Measurements from ENCODE around the gene CCDC88B.
"Not testable (repeated sequence)": the region's sequence is repeated elsewhere in the genome, so short reads cannot be mapped to it uniquely, and the experiment has no call there.

Gene CCDC88B

DNA sequence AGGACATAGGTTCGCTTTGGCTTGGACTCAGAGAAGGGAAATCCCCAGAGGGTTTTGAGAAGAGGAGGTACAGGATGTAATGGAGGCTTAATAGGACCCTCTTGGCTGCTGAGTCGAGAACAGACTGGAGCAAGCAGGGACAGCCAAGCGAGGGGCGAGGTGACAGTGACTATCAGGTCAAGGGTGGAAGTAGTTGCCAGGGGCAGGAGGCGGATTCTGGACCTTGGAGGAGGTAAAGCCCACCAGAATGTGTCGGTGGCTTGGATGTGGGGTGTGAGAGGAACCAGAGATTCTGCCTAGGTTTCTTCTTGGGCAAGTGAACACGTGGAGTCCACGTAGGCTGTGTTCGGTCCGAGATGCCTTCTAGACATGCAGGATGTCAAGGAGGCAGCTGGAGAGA, 27.1 kb upstream of the CCDC88B start:
- peak overlapping the region in 2 of 3 experiments; percentile 6 to 94 for H3K27ac Mint-ChIP-seq
- H3K9me3 Mint-ChIP-seq = no peaks in the 10 kb centered on the region
- H3K36me3 Mint-ChIP-seq (ENCODE audit: low read depth) = peaks cover 16% of the 10 kb centered on the region
- H3K27me3 Mint-ChIP-seq (ENCODE audit: low read depth) = no peaks in the 10 kb centered on the region
- peaks cover 14% of the 10 kb centered on the region for H3K4me1 Mint-ChIP-seq
- H3K4me3 Mint-ChIP-seq = peak overlapping the region; percentile 52 to 76 (median 72)
- TF ChIP-seq CTCF (IDR thresholded peaks at IDR 0.05; ENCODE audit: unreplicated experiment in 3 of 3) = no peak

GRCh38 chr11:64313491-64314145, 26.4 kb upstream of the CCDC88B start:
- Mint-ChIP-seq H3K4me1 (peaks cover 14% of the 10 kb centered on the region), H3K9me3 (no peaks in the 10 kb centered on the region), H3K36me3 (ENCODE audit: low read depth) (peaks cover 16% of the 10 kb centered on the region)

DNA sequence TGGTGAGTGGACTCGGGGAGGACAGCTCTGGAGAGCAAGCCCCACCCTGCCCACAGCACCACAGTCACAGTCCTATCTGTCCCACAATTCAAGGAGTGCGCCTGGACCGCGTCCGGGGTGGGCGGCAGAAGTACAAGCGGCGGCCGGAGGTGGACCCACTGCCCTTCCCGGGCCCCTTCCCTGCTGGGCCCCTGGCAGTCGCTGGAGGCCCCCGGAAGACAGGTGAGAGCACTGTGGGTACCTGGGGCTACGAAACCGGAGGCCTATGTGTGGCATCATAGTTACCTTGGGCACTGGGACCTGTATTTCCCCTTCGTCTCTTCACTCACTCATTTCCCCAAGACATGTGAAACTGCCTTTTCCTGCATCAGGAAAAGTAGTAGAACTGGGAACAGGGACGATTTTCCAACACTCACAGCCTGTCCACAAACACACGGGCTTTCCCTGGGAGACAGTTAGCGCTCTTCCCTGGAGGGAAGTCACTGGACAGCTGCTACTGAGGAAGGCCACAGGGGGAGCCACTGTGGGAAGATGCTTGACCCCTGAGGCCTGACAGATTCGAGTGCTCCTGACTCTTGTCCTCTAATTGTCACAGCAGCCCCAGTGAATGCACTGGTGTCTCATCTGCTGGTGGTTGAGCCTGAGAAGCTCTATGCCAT, 25.7 kb upstream of the CCDC88B start:
- Mint-ChIP-seq H3K36me3 (ENCODE audit: low read depth) (peaks cover 16% of the 10 kb centered on the region), H3K9me3 (no peaks in the 10 kb centered on the region), H3K4me3 (peak overlapping the region; percentile 52 to 70 (median 59)), H3K27ac (peak overlapping the region in 2 of 3 experiments; percentile 51 to 63), H3K27me3 (ENCODE audit: low read depth) (no peaks in the 10 kb centered on the region), H3K4me1 (peaks cover 19% of the 10 kb centered on the region)
- TF ChIP-seq CTCF (IDR thresholded peaks at IDR 0.05; ENCODE audit: unreplicated experiment in 3 of 3) = peak in 2 of 3 experiments; percentile 5 to 10

More at GRCh38 chr11:64313491-64314145, 26.4 kb upstream of the CCDC88B start:
- Mint-ChIP-seq H3K27ac (peak overlapping the region in 2 of 3 experiments; percentile 6 to 94), H3K4me3 (peak overlapping the region; percentile 23 to 76 (median 72)), H3K27me3 (ENCODE audit: low read depth) (no peaks in the 10 kb centered on the region)
- TF ChIP-seq CTCF (IDR thresholded peaks at IDR 0.05; ENCODE audit: unreplicated experiment in 3 of 3) = no peak

DNA sequence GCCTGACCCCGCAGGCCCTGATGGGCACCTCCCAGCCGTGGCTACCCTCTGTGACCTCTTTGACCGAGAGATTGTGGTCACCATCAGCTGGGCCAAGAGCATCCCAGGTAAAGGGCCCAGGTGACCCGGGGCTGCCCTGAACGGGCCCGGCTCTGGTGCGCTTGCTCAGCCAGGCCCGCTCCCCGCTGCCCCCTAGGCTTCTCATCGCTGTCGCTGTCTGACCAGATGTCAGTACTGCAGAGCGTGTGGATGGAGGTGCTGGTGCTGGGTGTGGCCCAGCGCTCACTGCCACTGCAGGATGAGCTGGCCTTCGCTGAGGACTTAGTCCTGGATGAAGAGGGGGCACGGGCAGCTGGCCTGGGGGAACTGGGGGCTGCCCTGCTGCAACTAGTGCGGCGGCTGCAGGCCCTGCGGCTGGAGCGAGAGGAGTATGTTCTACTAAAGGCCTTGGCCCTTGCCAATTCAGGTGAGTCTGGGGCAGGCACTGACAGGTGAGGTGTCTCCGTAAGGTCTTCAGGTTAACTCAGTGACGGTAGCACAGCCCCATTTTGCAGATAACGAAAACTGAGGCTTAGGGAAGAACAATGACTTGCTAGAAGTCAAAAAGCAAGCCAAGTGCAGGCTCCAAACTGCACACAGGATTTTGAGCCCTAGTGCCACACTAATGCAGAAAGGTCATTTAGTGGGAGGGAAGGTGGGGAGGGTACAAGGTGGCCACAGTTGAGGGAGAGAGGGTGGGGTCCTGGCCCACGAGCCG, 25.0 kb upstream of the CCDC88B start:
- H3K36me3 Mint-ChIP-seq (ENCODE audit: low read depth) = peaks cover 16% of the 10 kb centered on the region
- H3K27ac Mint-ChIP-seq = no peak overlapping the region
- H3K9me3 Mint-ChIP-seq = no peaks in the 10 kb centered on the region
- peak overlapping the region; percentile 56 to 72 (median 70) for H3K4me3 Mint-ChIP-seq
- no peak for TF ChIP-seq CTCF (IDR thresholded peaks at IDR 0.05; ENCODE audit: unreplicated experiment in 3 of 3)
- H3K27me3 Mint-ChIP-seq (ENCODE audit: low read depth) = no peaks in the 10 kb centered on the region
- peaks cover 21% of the 10 kb centered on the region for H3K4me1 Mint-ChIP-seq

DNA sequence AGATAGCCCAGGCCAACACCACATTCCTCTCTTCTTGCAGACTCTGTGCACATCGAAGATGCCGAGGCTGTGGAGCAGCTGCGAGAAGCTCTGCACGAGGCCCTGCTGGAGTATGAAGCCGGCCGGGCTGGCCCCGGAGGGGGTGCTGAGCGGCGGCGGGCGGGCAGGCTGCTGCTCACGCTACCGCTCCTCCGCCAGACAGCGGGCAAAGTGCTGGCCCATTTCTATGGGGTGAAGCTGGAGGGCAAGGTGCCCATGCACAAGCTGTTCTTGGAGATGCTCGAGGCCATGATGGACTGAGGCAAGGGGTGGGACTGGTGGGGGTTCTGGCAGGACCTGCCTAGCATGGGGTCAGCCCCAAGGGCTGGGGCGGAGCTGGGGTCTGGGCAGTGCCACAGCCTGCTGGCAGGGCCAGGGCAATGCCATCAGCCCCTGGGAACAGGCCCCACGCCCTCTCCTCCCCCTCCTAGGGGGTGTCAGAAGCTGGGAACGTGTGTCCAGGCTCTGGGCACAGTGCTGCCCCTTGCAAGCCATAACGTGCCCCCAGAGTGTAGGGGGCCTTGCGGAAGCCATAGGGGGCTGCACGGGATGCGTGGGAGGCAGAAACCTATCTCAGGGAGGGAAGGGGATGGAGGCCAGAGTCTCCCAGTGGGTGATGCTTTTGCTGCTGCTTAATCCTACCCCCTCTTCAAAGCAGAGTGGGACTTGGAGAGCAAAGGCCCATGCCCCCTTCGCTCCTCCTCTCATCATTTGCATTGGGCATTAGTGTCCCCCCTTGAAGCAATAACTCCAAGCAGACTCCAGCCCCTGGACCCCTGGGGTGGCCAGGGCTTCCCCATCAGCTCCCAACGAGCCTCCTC, 24.1 kb upstream of the CCDC88B start:
- Mint-ChIP-seq H3K4me1 (peaks cover 21% of the 10 kb centered on the region), H3K27ac (peak overlapping the region in 2 of 3 experiments; percentile 100), H3K36me3 (ENCODE audit: low read depth) (peaks cover 16% of the 10 kb centered on the region), H3K4me3 (peak overlapping the region; percentile 94 to 99 (median 96))
- H3K9me3 Mint-ChIP-seq; H3K27me3 Mint-ChIP-seq (ENCODE audit: low read depth): not testable (repeated sequence)
